Measurements from ENCODE around the gene ZNF474.

DNA sequence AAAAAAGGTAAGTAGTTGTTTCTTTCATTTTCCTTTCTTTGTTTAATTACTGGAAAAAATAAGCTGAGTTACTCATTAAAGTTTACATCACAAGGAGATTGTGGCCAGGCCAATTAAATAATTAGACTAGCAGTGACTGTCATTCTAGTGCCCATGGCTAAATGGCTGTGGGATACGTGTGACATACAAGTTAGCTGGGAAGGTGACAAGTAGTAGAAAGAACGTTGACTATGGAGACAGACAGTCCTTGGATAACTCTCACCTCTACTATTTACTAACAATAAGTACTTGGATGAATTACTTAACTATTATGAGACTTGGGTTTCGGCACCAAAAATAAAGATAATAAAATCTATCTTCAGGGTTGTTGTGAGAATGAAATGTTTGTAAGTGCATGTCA is 44.3 kb upstream of the ZNF474 start:
- TF ChIP-seq, protein P1, sequence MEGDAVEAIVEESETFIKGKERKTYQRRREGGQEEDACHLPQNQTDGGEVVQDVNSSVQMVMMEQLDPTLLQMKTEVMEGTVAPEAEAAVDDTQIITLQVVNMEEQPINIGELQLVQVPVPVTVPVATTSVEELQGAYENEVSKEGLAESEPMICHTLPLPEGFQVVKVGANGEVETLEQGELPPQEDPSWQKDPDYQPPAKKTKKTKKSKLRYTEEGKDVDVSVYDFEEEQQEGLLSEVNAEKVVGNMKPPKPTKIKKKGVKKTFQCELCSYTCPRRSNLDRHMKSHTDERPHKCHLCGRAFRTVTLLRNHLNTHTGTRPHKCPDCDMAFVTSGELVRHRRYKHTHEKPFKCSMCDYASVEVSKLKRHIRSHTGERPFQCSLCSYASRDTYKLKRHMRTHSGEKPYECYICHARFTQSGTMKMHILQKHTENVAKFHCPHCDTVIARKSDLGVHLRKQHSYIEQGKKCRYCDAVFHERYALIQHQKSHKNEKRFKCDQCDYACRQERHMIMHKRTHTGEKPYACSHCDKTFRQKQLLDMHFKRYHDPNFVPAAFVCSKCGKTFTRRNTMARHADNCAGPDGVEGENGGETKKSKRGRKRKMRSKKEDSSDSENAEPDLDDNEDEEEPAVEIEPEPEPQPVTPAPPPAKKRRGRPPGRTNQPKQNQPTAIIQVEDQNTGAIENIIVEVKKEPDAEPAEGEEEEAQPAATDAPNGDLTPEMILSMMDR (IDR thresholded peaks at IDR 0.05; ENCODE audit: insufficient read depth, low read depth, low read length) = no peak
- TF ChIP-seq EZH2 (IDR thresholded peaks at IDR 0.05; ENCODE audit: insufficient read depth, low read length) = no peak

Measured in astrocyte (in vitro differentiated cells and primary cell).